Fibroblast of lung (primary cell): ENCODE results near the gene TMEM140. TPM values are rescaled to one million over a fixed set of nuclear protein-coding genes. Genes with fewer than 3 reads are reported as not detected.

Experiments
- DNase-seq, 2 donors: peaks; one replicate each; pipeline versions ENCODE4 v3.0.0 to v3.0.0-alpha.2; 2010; ENCODE audit warnings: low read depth in 2 of 2
- H2AFZ ChIP-seq: 2 replicates; pipeline ENCODE4 v1.5.1; 2012; ENCODE audit warnings: low read length, control low read depth, inconsistent platforms
- H3K27ac ChIP-seq: 2 replicates; pipeline ENCODE4 v1.5.1; 2011; ENCODE audit warnings: low read length, control low read depth; ENCODE audit not compliant: insufficient read depth
- H3K27me3 ChIP-seq: 2 replicates; pipeline ENCODE4 v1.5.1; 2011; ENCODE audit warnings: mild to moderate bottlenecking, low read length; ENCODE audit not compliant: control insufficient read depth, insufficient read depth
- H3K36me3 ChIP-seq: 2 replicates; pipeline ENCODE4 v1.5.1; 2011; ENCODE audit warnings: low read length; ENCODE audit not compliant: control insufficient read depth, insufficient read depth
- H3K4me1 ChIP-seq: 2 replicates; pipeline ENCODE4 v1.5.1; 2011; ENCODE audit warnings: low read length; ENCODE audit not compliant: control insufficient read depth, insufficient read depth; ENCODE audit errors: extremely low read depth
- H3K4me2 ChIP-seq: 2 replicates; pipeline ENCODE4 v1.5.1; 2011; ENCODE audit warnings: low read length, control low read depth; ENCODE audit not compliant: insufficient read depth; ENCODE audit errors: extremely low read depth
- H3K4me3 ChIP-seq, 4 experiments: fragments of 200-600 bp in 1 of 4; sonication (generic) in 1 of 4; replicated peaks in 1 of 4; 2 replicates each; pipeline ENCODE4 v1.5.1; 2011 to 2016; ENCODE audit warnings: low read length in 4 of 4, low read depth in 3 of 4, mild to moderate bottlenecking in 3 of 4, control low read depth in 2 of 4, inconsistent platforms in 1 of 4, mixed read lengths in 1 of 4; ENCODE audit not compliant: insufficient read depth in 1 of 4; ENCODE audit errors: control extremely low read depth in 1 of 4
- H3K79me2 ChIP-seq: 2 replicates; pipeline ENCODE4 v1.5.1; 2012; ENCODE audit warnings: mild to moderate bottlenecking, low read length, inconsistent platforms; ENCODE audit not compliant: control insufficient read depth, insufficient read depth
- H3K9ac ChIP-seq: 2 replicates; pipeline ENCODE4 v1.5.1; 2011; ENCODE audit warnings: mild to moderate bottlenecking, low read length, control low read depth; ENCODE audit not compliant: insufficient read depth
- H3K9me3 ChIP-seq: 2 replicates; pipeline ENCODE4 v1.5.1; 2012; ENCODE audit warnings: low read depth, low read length; ENCODE audit not compliant: control insufficient read depth, insufficient read depth
- H4K20me1 ChIP-seq: 2 replicates; pipeline ENCODE4 v1.5.1; 2011; ENCODE audit warnings: low read length; ENCODE audit not compliant: control insufficient read depth, insufficient read depth; ENCODE audit errors: extremely low read depth
- CTCF ChIP-seq, 2 donors: IDR thresholded peaks in 1 of 2; conservative IDR thresholded peaks in 1 of 2; 1 replicate in 1 of 2; 2 replicates in 1 of 2; pipeline ENCODE4 v1.5.1; 2011 to 2012; ENCODE audit warnings: low read length in 2 of 2, control low read depth in 1 of 2, inconsistent platforms in 1 of 2, low read depth in 1 of 2, mild to moderate bottlenecking in 1 of 2
- EZH2 ChIP-seq: IDR thresholded peaks from 2 replicates; pipeline ENCODE4 v1.5.1; 2012; ENCODE audit warnings: low read length, control low read depth, mild to moderate bottlenecking; ENCODE audit errors: missing control alignments
- polyA plus RNA-seq, 2 donors: library from polyadenylated mRNA; depleted of rRNA in 1 of 2; stranded (reverse) in 1 of 2; unstranded in 1 of 2; fragments of >200 nt; gene quantifications; 2 replicates each; pipeline ENCODE4 v1.2.1, GENCODE V29; 2011 to 2012; ENCODE audit warnings: missing spikeins in 1 of 2
- total RNA-seq: library from RNA; depleted of rRNA; stranded (reverse); fragments of >200 nt; gene quantifications from 2 replicates; pipeline ENCODE4 v1.2.1, GENCODE V29; 2014

TMEM140 gene
- total and polyA plus RNA-seq, 2 donors (not counting 1 experiment from before 2014, with no cell fraction given): 8.7 to 29.7 TPM

GRCh38 chr7:135152442-135152841 lies 4.6 kb downstream of the TMEM140 start:
- Histone ChIP-seq H3K79me2 (no peaks in the 10 kb centered on the region), H3K4me2 (no peak overlapping the region), H3K9ac (no peak overlapping the region), H2AFZ (no peak overlapping the region), H3K4me1 (no peaks in the 10 kb centered on the region), H3K9me3 (no peaks in the 10 kb centered on the region), H3K27me3 (no peaks in the 10 kb centered on the region), H3K4me3 (no peak overlapping the region), H3K36me3 (no peaks in the 10 kb centered on the region), H3K27ac (no peak overlapping the region), H4K20me1 (no peaks in the 10 kb centered on the region)
- TF ChIP-seq EZH2 (no peak), CTCF (conservative IDR thresholded peaks at IDR 0.05 in 1 of 2, IDR thresholded peaks at IDR 0.05 in 1 of 2; ENCODE audit: low read depth in 1 of 2, low read length in 2 of 2) (no peak)
- DNase-seq: no peak

GRCh38 chr7:135154734-135155133 lies 6.9 kb downstream of the TMEM140 start:
- H3K4me2 ChIP-seq: no peak overlapping the region
- no peaks in the 10 kb centered on the region for H3K36me3 ChIP-seq
- no peaks in the 10 kb centered on the region for H3K79me2 ChIP-seq
- H3K9me3 ChIP-seq: no peaks in the 10 kb centered on the region
- no peak for TF ChIP-seq EZH2
- TF ChIP-seq CTCF (conservative IDR thresholded peaks at IDR 0.05 in 1 of 2, IDR thresholded peaks at IDR 0.05 in 1 of 2; ENCODE audit: low read depth in 1 of 2, low read length in 2 of 2): no peak
- peaks cover 6% of the 10 kb centered on the region for H3K4me1 ChIP-seq
- H2AFZ ChIP-seq: no peak overlapping the region
- H4K20me1 ChIP-seq: no peaks in the 10 kb centered on the region
- H3K27ac ChIP-seq: no peak overlapping the region
- H3K27me3 ChIP-seq: no peaks in the 10 kb centered on the region
- no peak for DNase-seq
- H3K9ac ChIP-seq: no peak overlapping the region
- no peak overlapping the region for H3K4me3 ChIP-seq

GRCh38 chr7:135156290-135156689 lies 8.4 kb downstream of the TMEM140 start:
- Histone ChIP-seq H4K20me1 (no peaks in the 10 kb centered on the region), H3K9ac (no peak overlapping the region), H2AFZ (no peak overlapping the region), H3K79me2 (no peaks in the 10 kb centered on the region), H3K4me2 (no peak overlapping the region), H3K36me3 (no peaks in the 10 kb centered on the region), H3K27me3 (no peaks in the 10 kb centered on the region), H3K4me3 (no peak overlapping the region), H3K27ac (no peak overlapping the region), H3K9me3 (no peaks in the 10 kb centered on the region), H3K4me1 (peaks cover 15% of the 10 kb centered on the region)
- TF ChIP-seq EZH2 (no peak), CTCF (conservative IDR thresholded peaks at IDR 0.05 in 1 of 2, IDR thresholded peaks at IDR 0.05 in 1 of 2; ENCODE audit: low read depth in 1 of 2, low read length in 2 of 2) (no peak)
- DNase-seq: no peak
